HG03103 (cell line): ENCODE results near the gene GIMD1.
A peak's percentile ranks its signal among the peaks of the same experiment; 100 is the strongest.
"Not testable (repeated sequence)": the region's sequence is repeated elsewhere in the genome, so short reads cannot be mapped to it uniquely, and the experiment has no call there.

Source experiments
- ATAC-seq: cut with Tn5 transposase; IDR thresholded peaks from one replicate; pipeline ENCODE4 v1.9.1; 2021; ENCODE audit warnings: low read depth; ENCODE audit not compliant: unreplicated experiment

GIMD1 gene

GRCh38 chr4:106368678-106369077, at the start of gene GIMD1:
TSS of gene GIMD1 (minus strand) at chr4:106368778. CDS start at chr4:106367435, 1,343 bp downstream.
- ATAC-seq, result no peak

DNA sequence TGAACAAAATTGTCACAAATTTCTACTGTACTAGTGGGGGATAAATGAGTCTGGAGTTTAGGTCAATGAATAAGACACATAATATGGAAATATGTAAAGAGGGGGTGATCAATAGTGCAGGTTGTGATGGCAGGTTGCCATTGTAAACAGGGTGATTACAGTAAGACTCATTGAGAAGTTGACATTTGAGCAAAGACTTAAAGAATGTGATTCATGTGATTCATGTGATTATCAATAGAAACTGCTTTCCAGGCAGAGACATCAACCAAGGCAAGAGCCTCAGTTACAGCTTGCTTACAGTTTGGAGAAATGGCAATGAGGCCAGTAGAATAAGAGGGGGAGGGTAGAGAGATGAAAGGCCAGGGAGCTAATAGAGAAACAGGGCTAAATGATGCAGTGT, 45.8 kb upstream of the GIMD1 start:
- no peak for ATAC-seq

DNA sequence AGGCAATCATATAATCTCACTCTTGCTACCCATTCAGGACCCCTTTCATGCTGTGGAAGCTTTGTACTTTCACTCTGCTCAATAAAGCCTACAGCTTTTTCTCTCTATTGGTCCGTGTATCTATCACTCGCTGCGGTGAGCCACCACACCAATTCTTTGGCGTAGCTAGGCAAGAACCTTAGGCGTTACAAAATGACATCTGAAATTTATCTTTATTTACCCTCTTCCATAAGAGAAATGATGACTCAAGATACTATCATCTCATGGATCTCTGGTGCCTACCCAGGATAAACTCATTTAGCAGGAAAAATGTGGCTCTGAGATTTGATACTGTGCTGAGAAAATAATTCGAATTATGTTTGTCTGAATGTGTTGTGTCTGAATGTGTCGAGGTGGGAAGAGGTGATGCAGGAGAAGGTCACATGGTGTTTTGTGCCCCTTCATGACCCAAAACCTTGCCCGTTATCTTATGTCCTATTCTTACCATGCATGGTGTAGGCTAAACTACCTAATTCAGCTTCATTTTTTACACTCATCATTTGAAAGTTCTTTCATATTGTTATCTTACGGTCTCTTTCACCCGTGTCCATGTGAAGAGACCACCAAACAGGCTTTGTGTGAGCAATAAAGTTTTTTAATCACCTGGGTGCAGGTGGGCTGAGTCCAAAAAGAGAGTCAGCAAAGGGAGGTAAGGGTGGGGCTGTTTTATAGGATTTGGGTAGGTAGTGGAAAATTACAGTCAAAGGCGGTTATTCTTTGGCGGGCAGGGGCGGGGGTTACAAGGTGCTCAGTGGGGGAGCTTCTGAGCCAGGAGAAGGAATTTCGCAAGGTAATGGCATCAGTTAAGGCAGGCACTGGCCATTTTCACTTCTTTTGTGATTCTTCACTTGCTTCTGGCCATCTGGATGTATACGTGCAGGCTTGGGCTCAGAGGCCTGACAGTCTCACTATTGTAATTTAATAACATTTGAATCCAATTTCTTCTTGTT, 41.6 kb upstream of the GIMD1 start:
- ATAC-seq, result no peak

GRCh38 chr4:106408004-106408403, 39.4 kb upstream of the GIMD1 start:
- not testable (repeated sequence) for ATAC-seq

DNA sequence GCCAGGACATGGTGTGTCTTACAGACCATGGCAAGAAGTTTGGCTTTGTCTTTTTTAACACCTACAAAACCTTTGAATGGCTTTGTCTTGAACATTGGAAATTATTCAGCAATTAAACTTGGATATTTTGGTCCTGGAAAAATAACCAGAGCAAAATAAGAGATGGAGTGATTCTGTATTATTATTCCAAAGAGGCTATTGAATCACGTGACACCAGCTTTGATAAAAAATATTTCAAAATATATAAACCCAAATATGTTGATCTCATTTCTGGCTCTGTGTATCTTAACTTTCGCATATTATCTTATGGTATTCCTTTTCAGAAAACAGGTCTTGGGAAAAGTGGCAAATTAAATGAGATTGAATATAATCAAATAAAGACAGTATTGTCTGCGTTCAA, 32.6 kb upstream of the GIMD1 start:
- no peak for ATAC-seq

DNA sequence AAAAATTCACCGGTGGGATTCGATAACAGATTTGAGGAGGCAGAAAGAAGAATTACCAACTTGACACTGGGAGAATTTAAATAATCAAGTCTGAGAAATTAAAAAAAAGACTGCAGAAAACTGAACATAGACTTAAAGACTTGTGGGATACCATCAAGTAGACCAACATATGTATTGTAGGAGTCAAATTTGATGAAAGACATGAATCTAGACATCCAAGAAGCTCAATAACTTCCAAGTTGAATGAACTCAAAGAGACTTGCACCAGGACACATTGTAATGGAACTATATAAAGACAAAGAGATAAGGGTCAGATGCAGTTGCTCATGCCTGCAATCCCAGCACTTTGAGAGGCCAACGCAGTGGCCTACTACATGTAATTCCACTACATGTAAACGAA, 30.3 kb upstream of the GIMD1 start:
- not testable (repeated sequence) for ATAC-seq

- no peak for ATAC-seq
Measured at GRCh38 chr4:106395582-106395981, 27.0 kb upstream of the GIMD1 start.

- no peak for ATAC-seq
Measured at GRCh38 chr4:106385853-106386393, 17.3 kb upstream of the GIMD1 start.

DNA sequence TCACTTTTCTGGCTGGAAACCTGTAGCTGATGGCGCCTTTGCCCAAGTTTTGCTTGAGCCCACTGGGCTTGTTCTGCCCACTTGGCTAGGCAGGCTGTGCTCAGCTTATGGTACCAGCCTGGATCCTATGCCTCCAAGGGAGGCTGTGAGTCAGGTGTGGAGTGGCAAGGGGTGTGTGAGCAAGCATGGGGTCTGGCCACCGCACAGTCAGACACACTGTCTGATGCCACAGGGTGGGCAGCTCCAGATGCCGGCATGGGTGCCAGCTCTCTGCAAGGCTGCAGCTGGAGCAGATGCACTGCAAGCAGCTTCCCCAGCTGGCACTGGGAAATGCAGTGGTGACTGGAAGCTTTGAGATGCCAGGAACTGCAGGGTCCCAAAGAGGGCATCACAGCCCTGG, 16.3 kb upstream of the GIMD1 start:
- no peak for ATAC-seq

DNA sequence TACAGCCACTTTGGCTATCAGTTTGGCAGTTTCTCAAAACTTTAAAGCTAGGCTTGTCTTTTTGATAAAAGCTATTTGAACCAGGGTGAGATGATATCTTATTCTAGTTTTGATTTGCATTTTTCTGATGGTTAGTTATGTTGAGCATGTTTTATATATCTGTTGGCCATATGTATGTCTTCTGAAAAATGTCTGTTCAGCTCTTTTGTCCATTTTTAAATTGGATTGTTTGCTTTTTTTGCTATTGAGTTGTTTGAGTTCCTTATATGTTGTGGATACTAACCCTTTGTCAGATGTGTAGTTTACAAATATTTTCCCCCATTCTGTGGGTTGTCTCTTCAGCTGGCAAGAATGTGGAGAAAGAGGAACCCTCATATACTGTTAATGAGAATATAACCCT, 11.6 kb upstream of the GIMD1 start:
- no peak for ATAC-seq

DNA sequence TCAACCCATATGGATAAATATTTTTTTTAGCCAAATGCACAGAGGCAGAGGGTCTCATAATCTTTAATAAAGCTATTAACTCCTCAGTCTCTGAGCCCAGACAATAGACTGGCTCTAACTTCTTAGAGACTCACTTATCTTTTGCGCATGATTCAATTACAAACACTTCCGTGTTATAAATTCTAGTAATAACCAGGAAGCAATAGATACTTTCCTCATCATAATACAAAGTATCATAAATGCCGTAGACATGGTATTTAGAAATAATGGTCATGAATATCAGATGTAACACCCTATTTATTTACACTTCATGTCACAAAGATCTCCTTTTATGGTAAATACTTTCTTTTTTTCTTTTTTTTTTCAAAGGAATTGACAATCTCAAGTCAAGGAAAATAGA, 4.4 kb upstream of the GIMD1 start:
- ATAC-seq, result no peak

- no peak for ATAC-seq
Measured at GRCh38 chr4:106371161-106371560, 2.6 kb upstream of the GIMD1 start.

DNA sequence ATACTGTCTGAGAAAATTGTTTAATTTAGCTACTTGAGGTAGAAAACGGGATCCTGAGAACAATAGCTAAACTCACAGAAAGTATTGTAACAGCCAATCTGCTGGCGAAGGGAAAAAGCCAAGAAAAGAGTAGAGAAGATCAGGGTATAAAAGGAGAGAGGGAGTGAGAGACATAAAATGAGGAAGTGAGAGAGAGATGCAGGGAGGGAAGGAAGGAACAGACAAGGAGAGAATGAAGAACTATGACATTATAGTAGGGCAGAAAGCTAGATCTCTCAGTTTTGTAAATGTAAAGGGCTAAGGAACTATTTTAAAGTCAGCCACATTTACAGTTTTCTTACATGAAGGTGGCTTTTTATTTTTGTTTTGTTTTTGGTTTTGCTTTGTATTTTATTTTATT, 1.6 kb upstream of the GIMD1 start:
- ATAC-seq, result no peak

DNA sequence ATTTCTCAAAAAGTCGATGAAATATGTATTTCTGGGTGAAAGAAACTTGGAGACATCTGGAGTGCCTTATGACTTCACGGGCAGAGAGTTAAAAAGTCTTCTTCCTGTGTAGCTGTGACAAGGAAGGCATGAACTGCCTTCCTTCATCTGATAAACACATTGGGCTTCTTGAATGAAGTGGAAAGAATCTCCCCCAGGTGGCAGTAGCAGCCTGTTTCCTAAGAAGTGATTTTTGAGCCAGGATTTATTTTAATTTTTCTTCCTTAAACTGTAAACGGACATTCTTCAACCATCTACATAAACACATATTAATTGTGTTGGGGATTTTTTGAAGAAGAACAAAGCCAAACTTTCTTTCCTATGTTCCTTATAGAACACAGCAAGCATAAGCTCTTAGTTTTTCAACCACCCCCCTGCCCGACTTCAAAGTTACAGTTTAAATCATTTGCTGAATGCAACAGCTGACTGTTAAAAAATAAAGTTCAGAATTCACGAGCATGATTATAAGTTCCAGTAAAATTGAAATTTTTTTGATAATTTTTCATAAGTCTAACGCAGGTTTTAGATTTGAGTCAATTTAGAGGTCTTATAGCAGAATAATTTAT, 980 bp upstream of the GIMD1 start:
- peak; percentile 66 for ATAC-seq

- ATAC-seq, result no peak
Measured at GRCh38 chr4:106367072-106367471, 1.5 kb downstream of the GIMD1 start.

GRCh38 chr4:106366026-106366425, 2.6 kb downstream of the GIMD1 start:
- ATAC-seq, result no peak

DNA sequence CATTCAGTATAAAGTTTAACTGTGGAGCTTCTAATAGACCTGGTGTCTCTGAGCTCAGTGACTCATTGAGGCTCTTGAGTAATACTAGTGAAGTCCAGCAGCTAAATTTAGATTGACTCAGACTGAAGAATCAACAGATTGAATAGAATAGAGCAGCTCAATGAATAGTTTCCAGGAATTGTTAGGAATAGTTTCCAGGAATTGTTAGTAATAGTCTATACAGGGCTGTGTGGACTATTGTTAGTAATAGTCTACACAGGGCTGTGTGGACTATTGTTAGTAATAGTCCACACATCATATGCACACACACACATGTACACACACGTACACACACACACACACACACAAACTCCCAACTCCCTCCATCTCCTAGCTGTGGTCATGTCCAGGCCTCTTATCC, 3.0 kb downstream of the GIMD1 start:
- ATAC-seq, result no peak

GRCh38 chr4:106364282-106364681, 4.3 kb downstream of the GIMD1 start:
- no peak for ATAC-seq

DNA sequence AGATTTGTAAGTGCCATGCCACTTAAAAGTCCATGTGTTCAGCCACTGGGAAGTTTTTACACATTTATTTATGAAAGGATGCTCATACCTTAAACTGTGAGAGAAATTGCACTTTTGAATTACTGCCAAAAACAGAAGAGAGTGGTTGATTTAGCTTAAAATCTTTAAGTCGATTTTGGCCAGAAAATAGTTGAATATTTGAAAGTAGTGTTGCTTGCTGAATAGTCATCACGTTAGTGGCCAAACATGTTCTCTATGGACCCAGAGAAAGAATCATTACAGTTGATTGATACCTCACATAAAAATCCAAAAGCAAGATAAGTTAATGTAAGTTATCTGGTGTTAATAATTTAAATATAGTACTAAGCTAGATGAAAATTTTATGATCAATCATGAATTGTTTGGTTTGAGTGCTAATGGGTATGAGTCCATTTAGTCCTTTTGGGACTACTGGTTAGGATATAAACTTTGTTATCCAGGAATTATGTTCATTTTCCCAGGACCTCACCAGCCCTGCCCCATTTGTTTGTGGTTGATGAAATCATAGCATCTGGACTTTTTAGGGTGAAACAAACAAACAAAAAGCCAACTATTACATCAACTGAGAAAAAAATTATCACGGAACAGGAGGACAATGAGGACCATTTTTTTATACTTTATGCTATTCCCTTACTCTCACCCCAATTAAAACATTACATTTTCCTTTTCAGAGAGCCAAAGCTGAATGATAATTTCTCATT, 6.3 kb downstream of the GIMD1 start:
- no peak for ATAC-seq

- ATAC-seq, result no peak
Measured at GRCh38 chr4:106358899-106359298, 9.7 kb downstream of the GIMD1 start.

DNA sequence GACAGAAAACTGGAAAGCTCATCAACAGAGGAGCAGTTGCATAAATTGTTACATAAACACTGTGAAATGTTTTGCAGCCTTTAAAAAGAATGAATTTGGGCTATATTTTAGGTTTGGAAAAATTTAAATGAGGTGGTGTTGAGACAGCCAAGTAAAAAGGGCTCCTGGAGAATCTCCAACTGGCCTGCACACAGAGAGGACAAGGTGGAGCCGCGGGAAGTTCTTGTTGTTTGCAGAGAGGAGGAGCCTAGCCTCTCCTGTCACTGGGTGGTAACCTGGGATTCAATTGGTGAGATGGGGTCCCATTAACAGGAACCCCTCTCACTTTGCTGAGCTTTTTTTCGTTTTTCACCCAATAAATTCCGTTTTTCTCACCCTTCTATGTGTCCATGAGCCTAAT, 13.4 kb downstream of the GIMD1 start:
- no peak for ATAC-seq
